K562 (cell line): ENCODE measurements around the gene TPD52L2. TPM values are rescaled to one million over a fixed set of nuclear protein-coding genes. Genes with fewer than 3 reads are reported as not detected.
A peak's percentile ranks its signal among the peaks of the same experiment; 100 is the strongest.

Experiments used
- E4F1 ChIP-seq: fragments of 250-450 bp; sonication (Bioruptor Pico); IDR thresholded peaks from 2 replicates; pipeline ENCODE4 v1.5.0; 2021; ENCODE audit warnings: mild to moderate bottlenecking, borderline replicate concordance
- ETV5 ChIP-seq: sonication (generic); formaldehyde crosslinking; IDR thresholded peaks from 2 replicates; pipeline ENCODE4 v1.4.0; 2020; ENCODE audit warnings: low read depth, mild to moderate bottlenecking, missing genetic modification reagents
- FOXK2 ChIP-seq, 2 experiments: fragments of 450-650 bp; IDR thresholded peaks in 1 of 2; conservative IDR thresholded peaks in 1 of 2; 2 replicates each; pipeline ENCODE4 v1.6.1; 2016; ENCODE audit warnings: low read depth in 2 of 2, mild to moderate bottlenecking in 1 of 2
- LARP7 ChIP-seq: fragments of 450-650 bp; IDR thresholded peaks from 2 replicates; pipeline ENCODE4 v1.6.1; 2016
- MEF2D ChIP-seq: conservative IDR thresholded peaks from 2 replicates; pipeline ENCODE4 v1.6.1; 2016; ENCODE audit warnings: low read depth, missing genetic modification characterization, missing compliant biosample characterization
- MXD1 ChIP-seq: fragments of 250-450 bp; sonication (Bioruptor Pico); IDR thresholded peaks from 2 replicates; pipeline ENCODE4 v1.8.0; 2021; ENCODE audit warnings: borderline replicate concordance, mild to moderate bottlenecking, moderate library complexity; ENCODE audit not compliant: poor library complexity, severe bottlenecking
- SIN3A ChIP-seq, 2 experiments: fragments of 150-350 bp in 1 of 2; IDR thresholded peaks; 2 replicates each; pipeline ENCODE4 v1.6.1; 2011 to 2016; ENCODE audit warnings: borderline replicate concordance in 2 of 2, low read depth in 2 of 2, low read length in 2 of 2, mild to moderate bottlenecking in 2 of 2, moderate library complexity in 2 of 2; ENCODE audit not compliant: control insufficient read depth in 1 of 2
- SMAD3 ChIP-seq: fragments of 450-650 bp; formaldehyde crosslinking; conservative IDR thresholded peaks from 2 replicates; pipeline ENCODE4 v1.4.0; 2020; ENCODE audit warnings: mild to moderate bottlenecking
- SRF ChIP-seq, 2 experiments: fragments of 250-450, 450-650 bp in 1 of 2; sonication (Bioruptor Pico) in 1 of 2; sonication (generic) in 1 of 2; formaldehyde crosslinking; IDR thresholded peaks; 2 replicates each; pipeline versions ENCODE4 v1.5.0 to v1.5.1; 2020 to 2022; ENCODE audit warnings: mild to moderate bottlenecking in 1 of 2, missing genetic modification reagents in 1 of 2
- STAG1 ChIP-seq: sonication (generic); formaldehyde crosslinking; IDR thresholded peaks from 2 replicates; pipeline ENCODE4 v1.5.0; 2020; ENCODE audit warnings: missing genetic modification reagents, borderline replicate concordance
- STAT6 ChIP-seq: sonication (generic); formaldehyde crosslinking; IDR thresholded peaks from 2 replicates; pipeline ENCODE4 v1.8.1; 2023; ENCODE audit warnings: mild to moderate bottlenecking, missing genetic modification reagents
- TAF15 ChIP-seq: fragments of 200-400 bp; formaldehyde crosslinking; IDR thresholded peaks from 2 replicates; pipeline ENCODE4 v1.6.1; 2017; ENCODE audit warnings: mild to moderate bottlenecking, low read depth, low read length, moderate library complexity
- TFE3 ChIP-seq: fragments of 450-650 bp; formaldehyde crosslinking; IDR thresholded peaks from 2 replicates; pipeline ENCODE4 v1.4.0; 2020; ENCODE audit warnings: mild to moderate bottlenecking, mixed read lengths
- YY1 ChIP-seq, 3 experiments: IDR thresholded peaks; 2 replicates each; pipeline ENCODE4 v1.6.1; 2011; ENCODE audit warnings: low read length in 2 of 3, mild to moderate bottlenecking in 2 of 3, moderate library complexity in 2 of 3, borderline replicate concordance in 1 of 3, control low read depth in 1 of 3, low read depth in 1 of 3; ENCODE audit not compliant: insufficient read depth in 3 of 3, insufficient replicate concordance in 2 of 3, control insufficient read depth in 1 of 3, insufficient read length in 1 of 3; ENCODE audit errors: extremely low read depth in 1 of 3
- ZFPM2 ChIP-seq: fragments of 250-450 bp; sonication (Bioruptor Pico); IDR thresholded peaks from 2 replicates; pipeline ENCODE4 v1.5.1; 2022; ENCODE audit warnings: mild to moderate bottlenecking
- ZNF3 ChIP-seq: fragments of 250-450 bp; sonication (Bioruptor Pico); IDR thresholded peaks from 2 replicates; pipeline ENCODE4 v1.5.0; 2021; ENCODE audit warnings: mild to moderate bottlenecking, moderate library complexity
- ZNF639 ChIP-seq, 2 experiments: fragments of 200-800 bp in 1 of 2; sonication (Bioruptor generic) in 1 of 2; sonication (generic) in 1 of 2; formaldehyde crosslinking in 1 of 2; IDR thresholded peaks in 1 of 2; conservative IDR thresholded peaks in 1 of 2; 2 replicates each; pipeline versions ENCODE4 v1.5.0 to v1.6.1; 2016 to 2020; ENCODE audit warnings: missing compliant biosample characterization in 1 of 2, missing genetic modification characterization in 1 of 2, missing genetic modification reagents in 1 of 2
- ZNF699 ChIP-seq: fragments of 250-450 bp; sonication (Bioruptor Pico); IDR thresholded peaks from 2 replicates; pipeline ENCODE4 v1.8.0; 2021; ENCODE audit warnings: mild to moderate bottlenecking, moderate library complexity; ENCODE audit not compliant: insufficient replicate concordance
- polyA plus RNA-seq, 8 experiments: library from polyadenylated mRNA; depleted of rRNA in 4 of 8; stranded (reverse) in 5 of 8; unstranded in 3 of 8; fragments of >200 nt; fragmentation: Nextera tagmentation in 2 of 8; fragmentation: Illumina TruSeq in 1 of 8; extraction: Ambion mirVana in 2 of 8; extraction: Trizol in 1 of 8; gene quantifications; 2 replicates each; pipeline versions ENCODE4 v1.2.1 to v1.2.3, GENCODE V29; 2011 to 2014; ENCODE audit warnings: inconsistent platforms in 1 of 8, missing spikeins in 1 of 8
- total RNA-seq, 7 experiments: library from RNA; depleted of rRNA in 6 of 7; stranded (reverse); fragments of >200 nt in 6 of 7; fragmentation: Illumina TruSeq in 2 of 7; extraction: Trizol in 2 of 7; gene quantifications; 2 replicates each; pipeline versions ENCODE4 v1.2.1 to v1.2.3, GENCODE V29; 2011 to 2021; ENCODE audit warnings: low replicate concordance in 1 of 7

The TPD52L2 gene
- total and polyA plus RNA-seq, 9 of the 15 experiments (the other 6 are each of a cell fraction or from before 2014, with no cell fraction given), result 1.9 to 117 (median 74.6) TPM

GRCh38 chr20:63846888-63847236 is 18.2 kb upstream of the TPD52L2 start (continued):
- TF ChIP-seq ZNF639 (CRISPR knock-in tag; conservative IDR thresholded peaks at IDR 0.05 in 1 of 2, IDR thresholded peaks at IDR 0.05 in 1 of 2) (no peak), SMAD3 (CRISPR knock-in tag) (no peak), E4F1 (CRISPR knock-in tag) (no peak), STAG1 (CRISPR knock-in tag) (no peak), FOXK2 (conservative IDR thresholded peaks at IDR 0.05 in 1 of 2, IDR thresholded peaks at IDR 0.05 in 1 of 2; ENCODE audit: low read depth in 2 of 2) (peak in 1 of 2 experiments; percentile 46; a peak in 2 of 4 replicates), TAF15 (no peak), TFE3 (CRISPR knock-in tag) (no peak), MEF2D (tag) (peak; percentile 21; the same call in 1 of the 2 replicates), SIN3A (IDR thresholded peaks at IDR 0.05; ENCODE audit: borderline replicate concordance in 2 of 2, control insufficient read depth in 1 of 2, low read depth in 2 of 2, low read length in 2 of 2) (no peak), ZNF699 (no peak), LARP7 (peak; percentile 96), ZFPM2 (CRISPR knock-in tag) (no peak), STAT6 (CRISPR knock-in tag) (no peak), ZNF3 (CRISPR knock-in tag) (no peak), YY1 (IDR thresholded peaks at IDR 0.05; ENCODE audit: borderline replicate concordance in 1 of 3, control insufficient read depth in 1 of 3, extremely low read depth in 1 of 3, insufficient read depth in 3 of 3, insufficient read length in 1 of 3, insufficient replicate concordance in 2 of 3, low read depth in 1 of 3, low read length in 2 of 3) (no peak), ETV5 (CRISPR knock-in tag) (no peak), MXD1 (CRISPR knock-in tag) (no peak), SRF (CRISPR knock-in tag; IDR thresholded peaks at IDR 0.05) (no peak)
